HEK293 (cell line): ENCODE measurements around the gene RMC1.

Experiments
- SETDB1 ChIP-seq: IDR thresholded peaks from one replicate; pipeline ENCODE4 v1.6.1; 2017; ENCODE audit warnings: mild to moderate bottlenecking, low read length, moderate library complexity, mixed read lengths; ENCODE audit not compliant: insufficient read length
- YY1 ChIP-seq: fragments of 450-650 bp; formaldehyde crosslinking; IDR thresholded peaks from 2 replicates; pipeline ENCODE4 v1.5.1; 2018; ENCODE audit warnings: missing biosample characterization, missing genetic modification characterization
- ZNF335 ChIP-seq: fragments of 450-650 bp; formaldehyde crosslinking; conservative IDR thresholded peaks from 2 replicates; pipeline ENCODE4 v1.5.1; 2016; ENCODE audit warnings: missing biosample characterization, missing genetic modification characterization

GRCh38 chr18:23537274-23537673 is 34.0 kb downstream of the RMC1 start:
- no peak for TF ChIP-seq ZNF335
- no peak for TF ChIP-seq YY1 (tag by site-specific recombination)
- TF ChIP-seq SETDB1, result no peak
